ENCODE data around the gene KCNJ3.

GRCh38 chr2:154814856-154815255 lies 116.4 kb downstream of the KCNJ3 start:
- TF ChIP-seq CTCF (conservative IDR thresholded peaks at IDR 0.05 in 1 of 2, IDR thresholded peaks at IDR 0.05 in 1 of 2; ENCODE audit: low read depth in 1 of 2, low read length in 2 of 2) (no peak), EZH2 (IDR thresholded peaks at IDR 0.05; ENCODE audit: low read length, missing control alignments) (no peak)

Measured in fibroblast of lung (primary cell).